Osteoblast (primary cell): ENCODE results near the gene CLEC6A. TPM values are rescaled to one million over a fixed set of nuclear protein-coding genes. Genes with fewer than 3 reads are reported as not detected.

Experiments
- DNase-seq: peaks from one replicate; pipeline ENCODE4 v3.0.0; 2011; ENCODE audit warnings: low spot score, mixed read lengths; ENCODE audit not compliant: insufficient read length; ENCODE audit errors: missing footprints
- H2AFZ ChIP-seq: 2 replicates; pipeline ENCODE4 v1.6.0; 2011; ENCODE audit warnings: mild to moderate bottlenecking, low read length
- H3K27ac ChIP-seq: 2 replicates; pipeline ENCODE4 v1.5.1; 2011; ENCODE audit warnings: mild to moderate bottlenecking, low read depth, low read length, moderate library complexity
- H3K27me3 ChIP-seq: 2 replicates; pipeline ENCODE4 v1.6.0; 2012; ENCODE audit warnings: mild to moderate bottlenecking, control low read depth, inconsistent platforms, low read length, moderate library complexity; ENCODE audit not compliant: insufficient read depth
- H3K36me3 ChIP-seq: 2 replicates; pipeline ENCODE4 v1.5.1; 2011; ENCODE audit warnings: mild to moderate bottlenecking, low read length, control low read depth, moderate library complexity; ENCODE audit not compliant: insufficient read depth
- H3K4me1 ChIP-seq: 2 replicates; pipeline ENCODE4 v1.5.1; 2011; ENCODE audit warnings: mild to moderate bottlenecking, low read length, control low read depth, moderate library complexity; ENCODE audit not compliant: insufficient read depth
- H3K4me2 ChIP-seq: 2 replicates; pipeline ENCODE4 v1.6.0; 2011; ENCODE audit warnings: mild to moderate bottlenecking, low read length; ENCODE audit not compliant: insufficient read depth
- H3K4me3 ChIP-seq: fragments of 200-600 bp; sonication (generic); 3 replicates; pipeline ENCODE4 v1.5.1; 2012; ENCODE audit warnings: mild to moderate bottlenecking, low read length, inconsistent platforms; ENCODE audit not compliant: insufficient read depth
- H3K79me2 ChIP-seq: 2 replicates; pipeline ENCODE4 v1.6.0; 2012; ENCODE audit warnings: mild to moderate bottlenecking, low read length, control low read depth, inconsistent platforms; ENCODE audit not compliant: insufficient read depth
- H3K9me3 ChIP-seq: 2 replicates; pipeline ENCODE4 v1.5.1; 2011; ENCODE audit warnings: low read depth, low read length, control low read depth
- H4K20me1 ChIP-seq: 2 replicates; pipeline ENCODE4 v1.6.0; 2012; ENCODE audit warnings: mild to moderate bottlenecking, low read length, control low read depth; ENCODE audit not compliant: insufficient read depth
- total RNA-seq: library from RNA; depleted of rRNA; stranded (reverse); fragments of >200 nt; gene quantifications from 2 replicates; pipeline ENCODE4 v1.2.3, GENCODE V29; 2012
- TF ChIP-seq, protein P1 (sequence below): IDR thresholded peaks from 2 replicates; pipeline ENCODE4 v1.5.1; 2011; ENCODE audit warnings: mild to moderate bottlenecking, low read depth, low read length, moderate library complexity; ENCODE audit errors: extremely low read depth

The CLEC6A gene
- total RNA-seq, 1 donor = not detected

- no peaks in the 10 kb centered on the region for H3K79me2 ChIP-seq
- no peaks in the 10 kb centered on the region for H3K4me1 ChIP-seq
- no peak overlapping the region for H2AFZ ChIP-seq
- TF ChIP-seq, protein P1, sequence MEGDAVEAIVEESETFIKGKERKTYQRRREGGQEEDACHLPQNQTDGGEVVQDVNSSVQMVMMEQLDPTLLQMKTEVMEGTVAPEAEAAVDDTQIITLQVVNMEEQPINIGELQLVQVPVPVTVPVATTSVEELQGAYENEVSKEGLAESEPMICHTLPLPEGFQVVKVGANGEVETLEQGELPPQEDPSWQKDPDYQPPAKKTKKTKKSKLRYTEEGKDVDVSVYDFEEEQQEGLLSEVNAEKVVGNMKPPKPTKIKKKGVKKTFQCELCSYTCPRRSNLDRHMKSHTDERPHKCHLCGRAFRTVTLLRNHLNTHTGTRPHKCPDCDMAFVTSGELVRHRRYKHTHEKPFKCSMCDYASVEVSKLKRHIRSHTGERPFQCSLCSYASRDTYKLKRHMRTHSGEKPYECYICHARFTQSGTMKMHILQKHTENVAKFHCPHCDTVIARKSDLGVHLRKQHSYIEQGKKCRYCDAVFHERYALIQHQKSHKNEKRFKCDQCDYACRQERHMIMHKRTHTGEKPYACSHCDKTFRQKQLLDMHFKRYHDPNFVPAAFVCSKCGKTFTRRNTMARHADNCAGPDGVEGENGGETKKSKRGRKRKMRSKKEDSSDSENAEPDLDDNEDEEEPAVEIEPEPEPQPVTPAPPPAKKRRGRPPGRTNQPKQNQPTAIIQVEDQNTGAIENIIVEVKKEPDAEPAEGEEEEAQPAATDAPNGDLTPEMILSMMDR = no peak
- H3K4me3 ChIP-seq = no peak overlapping the region
- no peaks in the 10 kb centered on the region for H3K27me3 ChIP-seq
- H3K9me3 ChIP-seq = no peaks in the 10 kb centered on the region
- DNase-seq = no peak
- no peak overlapping the region for H3K27ac ChIP-seq
- no peaks in the 10 kb centered on the region for H3K36me3 ChIP-seq
- H3K4me2 ChIP-seq = no peak overlapping the region
- H4K20me1 ChIP-seq = no peaks in the 10 kb centered on the region
Observed at GRCh38 chr12:8508223-8508622, 52.5 kb downstream of the CLEC6A start.

DNA sequence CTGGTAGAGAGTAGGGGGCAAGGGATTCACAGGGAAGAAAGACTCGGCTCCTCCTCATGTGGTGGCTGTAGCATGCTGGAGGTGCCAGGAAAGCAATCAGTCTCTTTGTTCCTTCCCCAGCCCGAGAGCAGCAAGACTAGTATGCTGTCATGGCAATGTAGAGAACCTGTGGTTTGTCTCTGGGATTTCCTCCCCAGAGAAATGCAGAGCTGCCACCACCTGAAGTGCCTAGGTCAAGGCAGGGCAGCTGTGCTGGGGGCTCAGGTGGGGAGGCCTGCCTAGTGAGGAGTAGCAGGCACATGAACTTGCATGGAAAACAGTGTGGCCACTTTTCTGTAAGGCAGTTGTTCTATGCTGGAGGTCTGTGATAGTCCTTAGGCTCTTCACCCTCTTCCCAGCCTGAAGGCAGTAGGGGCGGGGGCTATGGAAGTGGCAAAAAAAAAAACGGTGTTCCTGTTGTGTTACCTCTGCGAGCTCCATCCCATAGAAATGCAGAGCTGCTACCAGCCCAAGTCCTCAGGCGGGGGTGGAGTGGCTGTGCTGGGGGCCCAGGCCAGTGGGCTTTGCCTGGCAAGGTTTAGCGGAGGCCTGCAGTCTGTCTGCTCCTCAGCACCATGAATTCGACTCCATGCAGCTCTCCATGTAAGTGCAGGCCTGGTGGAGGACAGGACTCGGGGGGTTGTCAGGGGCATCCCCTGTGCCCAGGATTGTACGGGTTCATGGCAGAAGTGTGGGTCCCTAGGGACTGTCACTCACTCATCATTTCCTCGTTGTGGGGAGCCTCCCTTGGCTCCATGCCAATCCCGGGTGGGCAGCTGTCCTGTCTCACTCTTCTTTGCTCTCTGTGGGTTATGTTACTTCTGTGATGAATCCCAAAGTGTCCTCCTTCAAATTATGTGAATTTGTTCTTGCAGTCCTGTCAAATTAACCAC, 53.4 kb downstream of the CLEC6A start:
- TF ChIP-seq, protein P1 = no peak
- H3K27me3 ChIP-seq = no peaks in the 10 kb centered on the region
- H3K27ac ChIP-seq = no peak overlapping the region
- H3K4me2 ChIP-seq = no peak overlapping the region
- H3K9me3 ChIP-seq = no peaks in the 10 kb centered on the region
- H4K20me1 ChIP-seq = no peaks in the 10 kb centered on the region
- no peaks in the 10 kb centered on the region for H3K79me2 ChIP-seq
- DNase-seq = no peak
- H3K4me1 ChIP-seq = no peaks in the 10 kb centered on the region
- no peak overlapping the region for H2AFZ ChIP-seq
- H3K4me3 ChIP-seq = no peak overlapping the region
- H3K36me3 ChIP-seq = no peaks in the 10 kb centered on the region

- Histone ChIP-seq H3K4me3 (no peak within 1 kb of the TSS), H3K27ac (no peak within 1 kb of the TSS), H3K4me2 (no peak within 1 kb of the TSS), H3K27me3 (no peaks in the 10 kb centered on the region), H4K20me1 (no peaks in the 10 kb centered on the region), H3K9me3 (no peaks in the 10 kb centered on the region), H2AFZ (no peak within 1 kb of the TSS), H3K4me1 (no peaks in the 10 kb centered on the region), H3K36me3 (no peaks in the 10 kb centered on the region), H3K79me2 (no peaks in the 10 kb centered on the region)
- TF ChIP-seq, protein P1 = no peak
- no peak for DNase-seq
Observed at GRCh38 chr12:8513256-8513655, 57.5 kb downstream of the CLEC6A start, which contains the start of gene CLEC4D. TSS of gene CLEC4D (plus strand) at chr12:8513503. CDS start at chr12:8513733, 230 bp downstream.

DNA sequence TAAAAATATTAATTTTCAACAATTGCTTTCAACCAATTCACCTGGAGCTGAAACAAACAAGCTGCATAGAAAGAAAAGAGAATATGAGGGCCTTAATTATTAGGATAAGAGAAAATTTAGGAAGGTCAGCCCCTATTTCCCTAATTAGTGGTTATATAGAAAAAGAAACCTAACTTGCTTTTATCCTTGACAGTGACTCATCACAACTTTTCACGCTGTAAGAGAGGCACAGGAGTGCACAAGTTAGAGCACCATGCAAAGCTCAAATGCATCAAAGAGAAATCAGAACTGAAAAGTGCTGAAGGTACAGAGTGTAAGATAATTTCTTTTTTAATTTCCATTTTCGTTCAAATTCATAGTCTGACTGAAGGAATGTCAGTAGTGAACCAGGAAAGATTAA, 62.2 kb downstream of the CLEC6A start:
- H3K79me2 ChIP-seq = no peaks in the 10 kb centered on the region
- no peaks in the 10 kb centered on the region for H3K4me1 ChIP-seq
- no peak overlapping the region for H3K4me3 ChIP-seq
- no peak overlapping the region for H3K4me2 ChIP-seq
- TF ChIP-seq, protein P1 = no peak
- no peak for DNase-seq
- no peak overlapping the region for H2AFZ ChIP-seq
- no peaks in the 10 kb centered on the region for H3K27me3 ChIP-seq
- H3K36me3 ChIP-seq = no peaks in the 10 kb centered on the region
- no peaks in the 10 kb centered on the region for H3K9me3 ChIP-seq
- no peaks in the 10 kb centered on the region for H4K20me1 ChIP-seq
- no peak overlapping the region for H3K27ac ChIP-seq
